PC-3 (cell line): ENCODE measurements around the gene CCSER2. TPM values are rescaled to one million over a fixed set of nuclear protein-coding genes. Genes with fewer than 3 reads are reported as not detected.

ENCODE experiments used
- ATAC-seq: fragments of 200-7000 bp; cut with Tn5 transposase; 2 replicates; pipeline ENCODE4 v1.9.1; 2020; ENCODE audit warnings: mild to moderate bottlenecking, moderate library complexity
- BruUV-seq: library from RNA; stranded (reverse); fragments of 400-500 nt; replicated peaks from 2 replicates; lab custom pipeline; 2021; lab: Mats Ljungman, UMichigan
- CTCF ChIA-PET: fragments of 300-600 bp; sonication (Branson Sonifier 250); formaldehyde crosslinking; loops from one replicate; lab custom pipeline; 2022; ENCODE audit warnings: antibody characterized with exemption; lab: Charles Lee
- POLR2A ChIA-PET: fragments of 300-600 bp; sonication (Branson Sonifier 250); formaldehyde crosslinking; loops from one replicate; lab custom pipeline; 2022; ENCODE audit warnings: antibody characterized with exemption; ENCODE audit not compliant: unreplicated experiment; lab: Charles Lee
- DNase-seq: peaks from one replicate; pipeline ENCODE4 v3.0.0-alpha.2; 2015
- H2AFZ ChIP-seq: fragments of 300-600 bp; sonication (generic); 2 replicates; pipeline ENCODE4 v1.6.0; 2016; ENCODE audit warnings: antibody characterized with exemption, low read length
- H3F3A ChIP-seq: fragments of 300-600 bp; sonication (generic); one replicate; pipeline ENCODE4 v1.6.0; 2017; ENCODE audit warnings: antibody characterized with exemption, low read length, control low read depth, mild to moderate bottlenecking; ENCODE audit not compliant: unreplicated experiment
- H3K27ac ChIP-seq: fragments of 300-600 bp; sonication (generic); 2 replicates; pipeline ENCODE4 v1.5.1; 2016; ENCODE audit warnings: mild to moderate bottlenecking, low read length
- H3K27me3 ChIP-seq: fragments of 300-600 bp; sonication (generic); 2 replicates; pipeline ENCODE4 v1.6.1; 2016; ENCODE audit warnings: low read length, mixed read lengths
- H3K36me3 ChIP-seq: fragments of 300-600 bp; sonication (generic); 2 replicates; pipeline ENCODE4 v1.6.1; 2016; ENCODE audit warnings: low read depth, mixed run types, low read length, mixed read lengths
- H3K4me1 ChIP-seq: fragments of 300-600 bp; sonication (generic); 2 replicates; pipeline ENCODE4 v1.5.1; 2016; ENCODE audit warnings: low read length; ENCODE audit not compliant: insufficient read depth
- H3K4me2 ChIP-seq: fragments of 300-600 bp; sonication (generic); 2 replicates; pipeline ENCODE4 v1.6.0; 2016; ENCODE audit warnings: low read length
- H3K4me3 ChIP-seq: fragments of 300-600 bp; sonication (generic); 2 replicates; pipeline ENCODE4 v1.5.1; 2016; ENCODE audit warnings: mild to moderate bottlenecking, low read length, mixed read lengths
- H3K79me2 ChIP-seq: fragments of 300-600 bp; sonication (generic); 2 replicates; pipeline ENCODE4 v1.6.1; 2017; ENCODE audit warnings: low read length, mixed read lengths
- H3K9ac ChIP-seq: fragments of 300-600 bp; sonication (generic); 2 replicates; pipeline ENCODE4 v1.6.0; 2016; ENCODE audit warnings: mild to moderate bottlenecking, low read length
- H3K9me2 ChIP-seq: fragments of 300-600 bp; sonication (generic); replicated peaks from 2 replicates; pipeline ENCODE4 v1.6.1; 2016; ENCODE audit warnings: mixed run types, low read length, mixed read lengths
- H3K9me3 ChIP-seq: fragments of 300-600 bp; sonication (generic); 2 replicates; pipeline ENCODE4 v1.6.1; 2016; ENCODE audit warnings: low read length, mixed read lengths
- H4K20me1 ChIP-seq: fragments of 300-600 bp; sonication (generic); 2 replicates; pipeline ENCODE4 v1.6.1; 2016; ENCODE audit warnings: low read length, mixed read lengths
- EZH2 ChIP-seq: fragments of 300-600 bp; sonication (generic); IDR thresholded peaks from one replicate; pipeline ENCODE4 v1.6.1; 2017; ENCODE audit warnings: antibody characterized with exemption, mild to moderate bottlenecking, low read length; ENCODE audit not compliant: unreplicated experiment
- EZH2phosphoT487 ChIP-seq: fragments of 300-600 bp; sonication (generic); IDR thresholded peaks from 2 replicates; pipeline ENCODE4 v1.6.1; 2018; ENCODE audit warnings: mild to moderate bottlenecking, antibody characterized with exemption, low read length, borderline replicate concordance
- intact Hi-C: fragments of 100-400 bp; cut with micrococcal nuclease; formaldehyde crosslinking; loops from 2 replicates; pipeline ENCODE4 v1.9.0; 2023
- total RNA-seq: library from RNA; depleted of rRNA; stranded (reverse); fragments of >200 nt; gene quantifications from 2 replicates; pipeline ENCODE4 v1.2.3, GENCODE V29; 2014
- TF ChIP-seq, protein P1 (sequence below): fragments of 300-600 bp; sonication (generic); conservative IDR thresholded peaks from 2 replicates; pipeline ENCODE4 v1.5.1; 2017; ENCODE audit warnings: antibody characterized with exemption, low read depth, mild to moderate bottlenecking, low read length

CCSER2 gene
- total RNA-seq, 1 experiment from 2014 or later, result 10.2 TPM

DNA sequence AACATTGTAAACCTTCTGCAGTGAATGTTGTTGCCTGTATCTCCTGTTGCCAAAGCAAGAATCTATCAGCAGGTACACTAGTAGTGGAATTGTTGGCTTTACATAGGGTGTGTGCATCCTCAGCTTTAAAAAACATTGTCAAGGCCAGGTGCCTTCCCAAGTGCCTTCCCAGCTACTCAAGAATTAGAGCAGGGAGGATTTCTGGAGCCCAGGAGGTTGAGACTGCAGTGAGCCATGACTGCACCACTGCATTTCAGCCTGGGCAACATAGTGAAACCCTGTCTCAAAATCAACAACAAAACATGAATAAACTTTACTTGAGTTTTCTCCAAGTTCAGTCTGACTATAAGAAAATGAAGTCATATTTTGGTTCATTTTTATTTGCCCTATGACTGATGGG is 217.3 kb downstream of the CCSER2 start:
- intact Hi-C loops, result loop anchor here (10.0 kb wide), 1 partner anchor 199 kb away; no protein-coding TSS in a partner anchor
- H2AFZ ChIP-seq, result no peak overlapping the region
- CTCF ChIA-PET, result no interaction called here

DNA sequence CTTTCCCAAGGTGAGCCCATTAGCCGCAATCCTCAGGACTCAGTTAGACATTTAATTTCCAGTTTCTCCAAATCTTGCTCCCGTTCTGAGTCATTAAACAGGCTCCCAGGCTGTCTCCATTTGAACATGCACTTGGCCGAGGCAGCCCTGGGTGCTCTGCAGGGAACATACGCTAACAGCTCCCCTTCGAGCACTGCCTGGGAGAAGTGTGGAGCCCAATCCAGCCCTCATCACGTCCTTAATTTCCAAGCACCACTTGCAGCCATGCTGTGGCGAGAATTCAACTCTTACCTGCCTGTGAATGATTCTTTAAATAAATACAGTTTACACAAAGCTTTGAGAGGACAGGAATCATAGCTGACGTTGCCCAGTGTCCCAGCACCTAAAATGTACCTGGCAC is 218.2 kb downstream of the CCSER2 start:
- Histone ChIP-seq H3K36me3 (no peaks in the 10 kb centered on the region), H3K27me3 (peaks cover 21% of the 10 kb centered on the region), H4K20me1 (no peaks in the 10 kb centered on the region), H3K4me3 (no peak overlapping the region), H3K4me1 (no peaks in the 10 kb centered on the region), H3K4me2 (no peak overlapping the region), H2AFZ (no peak overlapping the region), H3K27ac (no peak overlapping the region), H3F3A (no peaks in the 10 kb centered on the region), H3K9me2 (no peaks in the 10 kb centered on the region), H3K9ac (no peak overlapping the region), H3K79me2 (no peaks in the 10 kb centered on the region), H3K9me3 (no peaks in the 10 kb centered on the region)
- ATAC-seq (no peak), DNase-seq (no peak)
- POLR2A ChIA-PET, result no interaction called here
- CTCF ChIA-PET, result no interaction called here
- no TSS peak for BruUV-seq
- TF ChIP-seq, protein P1, sequence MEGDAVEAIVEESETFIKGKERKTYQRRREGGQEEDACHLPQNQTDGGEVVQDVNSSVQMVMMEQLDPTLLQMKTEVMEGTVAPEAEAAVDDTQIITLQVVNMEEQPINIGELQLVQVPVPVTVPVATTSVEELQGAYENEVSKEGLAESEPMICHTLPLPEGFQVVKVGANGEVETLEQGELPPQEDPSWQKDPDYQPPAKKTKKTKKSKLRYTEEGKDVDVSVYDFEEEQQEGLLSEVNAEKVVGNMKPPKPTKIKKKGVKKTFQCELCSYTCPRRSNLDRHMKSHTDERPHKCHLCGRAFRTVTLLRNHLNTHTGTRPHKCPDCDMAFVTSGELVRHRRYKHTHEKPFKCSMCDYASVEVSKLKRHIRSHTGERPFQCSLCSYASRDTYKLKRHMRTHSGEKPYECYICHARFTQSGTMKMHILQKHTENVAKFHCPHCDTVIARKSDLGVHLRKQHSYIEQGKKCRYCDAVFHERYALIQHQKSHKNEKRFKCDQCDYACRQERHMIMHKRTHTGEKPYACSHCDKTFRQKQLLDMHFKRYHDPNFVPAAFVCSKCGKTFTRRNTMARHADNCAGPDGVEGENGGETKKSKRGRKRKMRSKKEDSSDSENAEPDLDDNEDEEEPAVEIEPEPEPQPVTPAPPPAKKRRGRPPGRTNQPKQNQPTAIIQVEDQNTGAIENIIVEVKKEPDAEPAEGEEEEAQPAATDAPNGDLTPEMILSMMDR, result no peak
- TF ChIP-seq EZH2 (no peak), EZH2phosphoT487 (no peak)
- intact Hi-C loops, result loop anchor here (10.0 kb wide), 1 partner anchor 198 kb away; no protein-coding TSS in a partner anchor

More for the DNA sequence above, 217.3 kb downstream of the CCSER2 start:
- ATAC-seq (no peak), DNase-seq (no peak)
- Histone ChIP-seq H3K4me3 (no peak overlapping the region), H3K9me3 (no peaks in the 10 kb centered on the region), H3K36me3 (no peaks in the 10 kb centered on the region), H4K20me1 (no peaks in the 10 kb centered on the region), H3K27me3 (peaks cover 18% of the 10 kb centered on the region), H3K27ac (no peak overlapping the region), H3K9ac (no peak overlapping the region), H3F3A (no peaks in the 10 kb centered on the region), H3K79me2 (no peaks in the 10 kb centered on the region), H3K9me2 (no peaks in the 10 kb centered on the region), H3K4me2 (no peak overlapping the region), H3K4me1 (no peaks in the 10 kb centered on the region)
- no peak for TF ChIP-seq EZH2phosphoT487
- TF ChIP-seq EZH2, result no peak
- TF ChIP-seq, protein P1, result no peak
- BruUV-seq, result no TSS peak
- POLR2A ChIA-PET, result no interaction called here

DNA sequence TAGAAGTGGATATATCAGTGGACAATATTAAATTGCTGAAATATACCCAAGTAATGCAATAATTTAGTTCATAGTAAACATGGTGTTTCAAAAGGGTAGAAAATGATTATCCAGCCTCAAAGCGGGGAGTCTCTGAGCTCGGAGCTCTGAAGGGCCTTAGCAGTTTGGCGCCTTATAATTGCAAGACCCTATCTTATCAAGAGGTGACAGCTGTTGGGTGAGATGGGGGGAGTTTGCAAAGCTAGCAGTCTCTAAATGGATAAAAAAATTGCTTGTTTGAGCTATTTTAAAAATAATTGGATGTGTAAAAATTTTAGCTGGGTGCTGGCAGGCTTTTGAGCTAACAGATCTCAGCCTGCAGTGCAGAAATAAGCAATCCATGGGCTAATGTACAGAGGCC is 219.2 kb downstream of the CCSER2 start:
- Histone ChIP-seq H4K20me1 (no peaks in the 10 kb centered on the region), H3K9me2 (no peaks in the 10 kb centered on the region), H3K4me3 (no peak overlapping the region), H3K4me2 (no peak overlapping the region), H3K9ac (no peak overlapping the region), H3K4me1 (no peaks in the 10 kb centered on the region), H3K79me2 (no peaks in the 10 kb centered on the region), H2AFZ (no peak overlapping the region), H3K9me3 (no peaks in the 10 kb centered on the region), H3K36me3 (no peaks in the 10 kb centered on the region), H3F3A (no peaks in the 10 kb centered on the region), H3K27ac (no peak overlapping the region), H3K27me3 (peaks cover 21% of the 10 kb centered on the region)
- TF ChIP-seq EZH2phosphoT487 (no peak), EZH2 (no peak)
- TF ChIP-seq, protein P1, result no peak
- DNase-seq (no peak), ATAC-seq (no peak)
- BruUV-seq, result no TSS peak
- CTCF ChIA-PET, result no interaction called here
- intact Hi-C loops, result loop anchor here (10.0 kb wide), 1 partner anchor 197 kb away; no protein-coding TSS in a partner anchor
- POLR2A ChIA-PET, result no interaction called here
